Posterior vena cava (tissue), 2 donors: ENCODE results near the gene RGS14. TPM values are rescaled to one million over a fixed set of nuclear protein-coding genes. Genes with fewer than 3 reads are reported as not detected.
"Not testable (repeated sequence)": the region's sequence is repeated elsewhere in the genome, so short reads cannot be mapped to it uniquely, and the experiment has no call there.

Experiments
- DNase-seq: peaks from one replicate; pipeline ENCODE4 v3.0.0-alpha.2; 2020; ENCODE audit warnings: low spot score
- intact Hi-C, 2 donors: fragments of 100-400 bp; cut with DNase I; formaldehyde crosslinking; loops; one replicate each; pipeline versions ENCODE4 v1.14.1 to v1.14.2; 2022 to 2023
- total RNA-seq, 2 donors: library from RNA; stranded (reverse); fragmentation: NEBNext Ultra II Directional; extraction: Animal tissue kit (Norgen Biotek cat#: 25700); gene quantifications; one replicate each; pipeline ENCODE4 v1.2.1, GENCODE V29; 2021
- donor health status: DM: yes; HTN: yes; CAD: no.
- donor health status: DM: yes; HTN: yes; CAD: no.

The RGS14 gene
- total RNA-seq, 2 donors from 2014 or later: 11.3 to 13.4 TPM

DNA sequence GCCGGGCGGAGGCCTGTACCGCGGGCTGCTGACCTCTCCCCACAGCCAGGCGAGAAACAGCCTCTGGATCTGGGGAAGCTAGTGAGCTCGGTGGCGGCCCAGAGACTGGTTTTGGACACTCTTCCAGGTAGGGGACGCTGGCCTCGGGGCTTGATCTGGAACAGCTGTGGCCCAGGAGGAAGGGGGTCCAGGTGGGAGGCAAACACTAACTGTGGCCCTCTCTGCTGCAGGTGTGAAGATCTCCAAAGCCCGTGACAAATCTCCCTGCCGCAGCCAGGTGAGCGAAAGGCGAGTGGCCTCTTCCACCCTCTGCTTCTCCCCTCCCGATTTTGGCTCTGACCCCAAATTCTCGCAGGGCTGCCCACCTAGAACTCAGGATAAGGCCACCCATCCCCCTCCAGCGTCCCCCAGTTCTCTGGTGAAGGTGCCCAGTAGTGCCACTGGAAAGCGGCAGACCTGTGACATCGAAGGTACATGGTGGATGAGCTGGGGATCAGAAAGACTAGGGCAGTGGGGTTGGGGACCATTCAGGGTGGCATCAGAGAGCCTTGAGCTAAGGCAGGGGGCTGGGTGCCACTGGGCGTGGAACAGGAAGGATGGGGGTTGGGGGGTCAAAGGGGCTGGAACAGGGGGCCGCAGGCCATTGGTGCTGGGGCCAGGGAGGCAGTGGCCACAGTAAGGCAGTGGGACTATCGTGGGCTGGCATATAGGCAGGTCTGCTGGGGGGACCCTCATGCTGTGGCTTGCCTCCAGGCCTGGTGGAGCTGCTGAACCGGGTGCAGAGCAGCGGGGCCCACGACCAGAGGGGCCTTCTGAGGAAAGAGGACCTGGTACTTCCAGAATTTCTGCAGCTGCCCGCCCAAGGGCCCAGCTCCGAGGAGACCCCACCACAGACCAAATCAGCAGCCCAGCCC is 13.7 kb downstream of the RGS14 start:
- intact Hi-C loops: no loop called here
- DNase-seq: no peak

- intact Hi-C loops: no loop called here
- no peak for DNase-seq
These were observed 14.5 kb downstream of the RGS14 start for GRCh38 chr5:177372034-177372896.

DNA sequence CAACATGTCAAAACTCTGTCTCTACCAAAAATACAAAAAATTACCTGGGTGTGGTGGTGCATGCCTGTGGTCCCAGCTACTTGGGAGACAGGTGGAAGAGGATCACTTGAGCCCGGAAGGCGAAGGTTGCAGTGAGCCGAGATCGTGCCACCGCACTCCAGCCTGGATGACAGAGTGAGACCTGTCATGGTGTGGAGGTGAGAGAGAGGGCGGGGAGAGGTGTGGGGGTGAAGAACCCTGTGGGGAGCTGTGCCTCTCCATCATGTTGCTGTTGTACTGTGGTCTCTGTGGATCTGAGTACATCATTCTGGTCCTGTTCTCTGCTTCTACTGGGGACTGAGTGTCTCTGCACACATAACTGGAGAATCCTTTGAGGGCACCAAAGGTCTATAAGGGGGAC is 15.2 kb downstream of the RGS14 start:
- no peak for DNase-seq
- intact Hi-C loops: no loop called here

DNA sequence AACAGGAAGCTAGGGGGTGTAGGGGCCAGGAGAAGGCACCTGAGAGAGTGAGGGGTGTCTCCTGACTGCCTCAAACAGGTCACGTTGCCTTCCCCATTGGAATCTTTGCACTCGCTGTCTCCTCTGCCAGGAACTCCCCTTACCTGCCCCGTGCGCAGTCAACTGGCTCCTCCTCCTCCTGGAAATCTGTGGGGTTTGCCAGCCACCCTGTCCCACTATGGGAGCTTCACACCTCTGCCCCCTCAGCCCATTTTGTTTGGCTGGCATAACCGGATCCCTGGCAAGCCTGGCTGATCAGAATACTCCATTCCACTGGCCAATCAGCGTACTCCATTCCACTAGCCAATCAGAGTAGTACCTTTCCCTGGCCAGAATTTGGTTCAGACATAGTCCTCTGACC is 16.1 kb downstream of the RGS14 start:
- intact Hi-C loops: no loop called here

DNA sequence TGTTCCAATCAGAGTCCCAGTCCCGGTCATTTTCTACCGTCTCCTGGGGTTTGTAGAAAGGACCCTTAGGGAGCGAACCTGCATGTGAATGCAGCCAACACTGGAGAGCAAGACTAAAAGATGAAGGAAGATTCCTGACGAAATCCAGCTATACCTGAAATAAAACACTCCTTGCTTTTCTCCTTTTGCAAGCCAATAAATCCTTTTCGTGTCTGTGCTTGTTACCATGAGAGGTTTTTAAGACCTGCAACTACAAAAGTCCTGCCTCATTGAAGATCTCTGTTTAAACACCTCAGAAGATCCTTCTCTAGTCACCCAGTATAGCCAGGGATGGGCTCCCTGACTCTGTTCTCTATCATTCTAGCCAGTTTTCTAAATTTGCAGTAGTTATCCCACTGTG is 16.5 kb downstream of the RGS14 start:
- intact Hi-C loops: no loop called here

More for the DNA sequence above, 16.1 kb downstream of the RGS14 start:
- no peak for DNase-seq

DNA sequence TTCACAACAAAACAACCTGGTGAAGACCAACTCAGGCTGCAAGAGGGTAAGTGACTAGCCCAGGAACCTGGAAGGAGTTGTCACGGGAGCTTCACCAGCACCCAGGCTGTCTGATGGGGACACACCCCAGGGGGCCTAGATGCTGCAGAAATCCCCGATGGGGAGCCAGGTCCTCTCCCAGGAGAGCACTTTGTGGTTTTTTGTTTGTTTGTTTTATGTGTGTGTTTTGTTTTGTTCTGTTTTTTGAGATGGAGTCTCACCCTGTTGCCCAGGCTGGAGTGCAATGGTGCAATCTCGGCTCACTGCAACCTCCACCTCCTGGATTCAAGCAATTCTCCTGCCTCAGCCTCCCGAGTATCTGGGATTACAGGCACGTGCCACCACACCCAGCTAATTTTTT is 17.8 kb downstream of the RGS14 start:
- intact Hi-C loops, DNase-seq: not testable (repeated sequence)

More for the DNA sequence above, 16.5 kb downstream of the RGS14 start:
- DNase-seq: no peak

- intact Hi-C loops: no loop called here
- DNase-seq: no peak
These were observed 18.4 kb downstream of the RGS14 start for GRCh38 chr5:177376107-177376506.

DNA sequence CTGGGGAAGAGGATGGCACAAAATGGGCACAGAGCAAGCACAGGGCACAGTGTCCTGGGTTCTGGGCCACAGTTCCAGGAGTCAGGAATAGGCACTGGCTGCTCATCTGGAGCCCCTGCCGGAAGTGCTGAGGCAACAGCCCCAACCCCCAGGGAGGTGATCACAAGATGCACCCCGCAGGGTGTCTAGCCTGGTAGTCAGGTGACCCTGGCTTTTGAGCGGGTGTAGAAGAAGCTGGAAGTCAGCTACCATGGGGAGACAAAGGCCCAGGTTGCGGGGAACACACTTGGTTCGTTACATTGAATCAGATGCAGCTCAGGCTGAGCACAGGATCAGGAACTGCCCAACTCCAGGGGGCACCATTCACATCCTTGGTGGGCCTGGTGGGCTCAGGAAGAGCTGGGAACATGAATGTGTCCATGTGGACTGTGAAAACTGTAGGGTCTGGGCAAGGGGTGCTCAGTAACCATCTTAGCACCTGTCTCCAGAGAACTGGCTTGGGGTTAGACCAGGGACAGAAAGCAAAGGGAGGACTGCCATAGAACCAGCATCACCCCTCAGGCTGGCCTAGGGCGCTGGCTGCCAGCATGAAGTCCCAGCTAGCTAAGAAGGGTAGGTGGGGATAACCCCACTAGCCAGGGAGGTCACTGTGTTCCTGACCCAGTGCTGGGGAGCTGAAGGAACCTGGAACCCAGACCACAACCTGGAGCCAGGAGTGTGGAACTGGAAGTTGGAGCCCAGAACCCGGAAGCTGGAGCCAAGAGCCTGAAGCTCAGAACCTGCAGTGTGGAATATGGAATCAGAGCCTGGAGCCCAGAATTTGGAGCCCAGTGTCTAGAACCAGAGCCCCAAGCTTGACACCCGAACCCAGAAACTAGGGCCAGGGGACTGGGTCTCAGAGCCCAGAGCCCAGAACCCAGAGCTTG is 20.4 kb downstream of the RGS14 start:
- no peak for DNase-seq
- intact Hi-C loops: no loop called here

GRCh38 chr5:177378884-177379883 is 21.5 kb downstream of the RGS14 start:
- DNase-seq: no peak
- intact Hi-C loops: no loop called here

DNA sequence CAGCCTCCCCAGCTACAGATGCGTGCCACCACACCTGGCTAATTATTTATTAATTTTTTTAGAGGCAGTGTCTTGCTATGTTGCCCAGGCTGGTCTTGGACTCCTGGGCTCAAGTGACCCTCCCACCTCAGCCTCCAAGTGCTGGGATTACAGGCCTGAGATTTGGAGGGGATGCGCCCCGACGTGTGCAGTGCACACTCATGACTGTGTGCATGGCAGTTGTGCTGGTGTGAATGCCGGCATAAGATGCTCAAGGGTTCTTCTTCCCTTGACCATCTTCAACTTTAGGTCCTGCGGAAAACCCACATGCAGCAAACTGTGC is 23.0 kb downstream of the RGS14 start:
- no peak for DNase-seq
- intact Hi-C loops: loop anchor here in 1 of 2 donors (10.0 kb wide), 1 partner anchor 66 kb away; the partner anchor contains the start of gene MXD3

DNA sequence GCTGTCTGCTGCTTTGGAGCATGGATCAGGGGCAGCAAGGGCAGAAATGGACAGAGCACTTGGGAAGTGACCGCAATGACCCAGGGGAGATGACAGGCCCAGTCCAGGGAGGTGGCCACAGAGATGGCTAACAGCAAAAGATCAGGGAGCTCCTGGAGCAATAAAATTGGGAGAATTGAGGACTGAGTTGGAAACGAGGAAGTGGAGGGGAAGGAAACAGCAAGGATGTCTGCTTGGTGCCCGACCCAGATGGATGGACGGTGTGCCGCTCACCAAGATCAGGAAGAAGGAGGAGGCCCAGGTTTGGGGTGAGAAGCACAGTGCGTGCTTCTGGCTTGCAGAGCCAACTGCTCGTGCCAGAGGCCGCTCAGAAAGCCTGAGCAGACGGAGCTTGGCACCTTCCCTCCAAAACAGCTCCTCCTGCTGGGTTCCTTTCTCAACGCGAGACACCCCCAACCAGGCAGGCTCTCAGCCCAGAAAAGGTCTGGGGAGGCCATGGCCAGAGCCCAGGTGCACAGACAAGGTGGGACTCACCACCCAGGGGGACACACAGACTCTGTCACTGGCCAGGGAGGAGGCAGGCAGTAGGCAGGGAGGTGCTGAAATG is 24.8 kb downstream of the RGS14 start:
- no peak for DNase-seq
- intact Hi-C loops: loop anchor here in 1 of 2 donors (10.0 kb wide), 1 partner anchor 68 kb away; the partner anchor contains the start of gene MXD3

DNA sequence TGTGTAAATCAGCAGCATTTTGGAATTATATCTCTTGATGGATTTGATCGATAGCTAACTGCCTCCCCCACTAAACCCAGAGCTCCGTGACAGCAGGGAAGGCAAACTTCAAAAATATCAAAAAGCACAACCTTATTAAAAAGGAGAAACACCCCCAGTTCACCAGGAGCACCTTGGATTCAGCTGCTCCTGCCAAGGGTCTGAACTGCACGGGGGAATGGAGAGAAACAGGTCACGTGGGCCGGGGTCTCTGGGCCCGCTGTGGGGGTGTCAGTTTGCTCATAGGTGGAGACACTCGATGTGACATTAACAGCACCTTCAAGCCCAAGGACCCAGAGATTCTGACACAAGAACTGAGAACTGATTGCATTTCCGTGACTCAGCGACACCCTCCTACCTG is 25.5 kb downstream of the RGS14 start:
- no peak for DNase-seq
- intact Hi-C loops: loop anchor here in 1 of 2 donors (10.0 kb wide), 1 partner anchor 68 kb away; the partner anchor contains the start of gene MXD3

- intact Hi-C loops: loop anchor here in 1 of 2 donors (10.0 kb wide), 1 partner anchor 69 kb away; the partner anchor contains the start of gene MXD3
- DNase-seq: no peak
These were observed 26.4 kb downstream of the RGS14 start, which contains the start of gene SLC34A1 for GRCh38 chr5:177384134-177384533. Gene SLC34A1, plus strand, starts transcription at chr5:177384434. Its CDS starts 1,308 bp downstream, at chr5:177385742.

DNA sequence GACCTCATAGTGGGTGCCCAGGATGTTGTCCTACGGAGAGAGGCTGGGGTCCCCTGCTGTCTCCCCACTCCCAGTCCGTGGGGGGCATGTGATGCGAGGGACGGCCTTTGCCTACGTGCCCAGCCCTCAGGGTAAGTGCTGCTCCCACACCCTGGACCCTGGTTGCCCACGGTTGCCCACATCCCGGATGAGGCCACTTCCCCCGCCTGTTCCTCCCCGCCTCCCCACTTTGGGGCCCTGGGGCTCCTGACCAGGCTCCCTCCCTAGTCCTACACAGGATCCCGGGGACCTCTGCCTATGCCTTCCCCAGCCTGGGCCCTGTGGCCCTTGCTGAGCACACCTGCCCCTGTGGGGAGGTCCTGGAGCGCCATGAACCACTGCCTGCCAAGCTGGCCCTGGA is 28.0 kb downstream of the RGS14 start:
- intact Hi-C loops: loop anchor here in 1 of 2 donors (10.0 kb wide), 1 partner anchor 71 kb away; the partner anchor contains the start of gene MXD3
- no peak for DNase-seq

- intact Hi-C loops: loop anchor here in 1 of 2 donors (10.0 kb wide), 1 partner anchor 72 kb away; the partner anchor contains the start of gene MXD3
- no peak for DNase-seq
These were observed 28.8 kb downstream of the RGS14 start for GRCh38 chr5:177386542-177386941.

GRCh38 chr5:177387405-177387804 is 29.7 kb downstream of the RGS14 start:
- intact Hi-C loops: loop anchor here in 1 of 2 donors (10.0 kb wide), 1 partner anchor 73 kb away; the partner anchor contains the start of gene MXD3
- DNase-seq: no peak

- intact Hi-C loops: loop anchor here (1.0 to 10.0 kb wide), 2 partner anchors 18 to 74 kb away; partner anchors contain the start of gene MXD3 (in 1 of the 2)
These were observed 30.9 kb downstream of the RGS14 start for GRCh38 chr5:177388521-177389052.

More at GRCh38 chr5:177388521-177389052, 30.9 kb downstream of the RGS14 start:
- DNase-seq: no peak
